HepG2 (cell line): ENCODE data around the gene NELFB. TPM values are rescaled to one million over a fixed set of nuclear protein-coding genes. Genes with fewer than 3 reads are reported as not detected.

Experiments used
- ATAC-seq: fragments of 200-7000 bp; cut with Tn5 transposase; 3 replicates; pipeline ENCODE4 v1.9.1; 2020; ENCODE audit warnings: mild to moderate bottlenecking, moderate library complexity
- BruUV-seq: library from RNA; stranded (reverse); fragments of 400-500 nt; replicated peaks from 2 replicates; lab custom pipeline; 2021; lab: Mats Ljungman, UMichigan
- CTCF ChIA-PET: fragments of 300-600 bp; formaldehyde crosslinking; extraction: SDS; loops from one replicate; lab custom pipeline; 2021; ENCODE audit warnings: low total read pairs, inconsistent platforms, low intra/inter-chr PET ratio; lab: Yijun Ruan, JAX
- POLR2A ChIA-PET: fragments of 350-600 bp; sonication (Branson Sonifier 250); formaldehyde crosslinking; loops from one replicate; lab custom pipeline; 2020; ENCODE audit warnings: antibody characterized with exemption, inconsistent platforms; lab: Yijun Ruan, JAX
- DNase-seq: peaks from one replicate; pipeline ENCODE4 v3.0.0-alpha.2; 2015; ENCODE audit warnings: low spot score
- FAIRE-seq: peaks from 3 replicates; lab custom pipeline; 2011; peaks lifted over from hg19 to GRCh38; lab: Jason Lieb, UNC
- H2AFZ ChIP-seq: one replicate; pipeline ENCODE4 v1.6.1; 2011; ENCODE audit warnings: low read length, inconsistent platforms
- H3K27ac ChIP-seq: fragments of 300-600 bp; 3 replicates; pipeline ENCODE4 v1.8.0; 2011; ENCODE audit warnings: mixed run types, mild to moderate bottlenecking, mixed read lengths, low read length, inconsistent platforms; ENCODE audit not compliant: insufficient read depth; ENCODE audit errors: extremely low read length
- H3K27me3 ChIP-seq, 2 experiments: fragments of 200-600 bp in 1 of 2; 2 replicates in 1 of 2; 3 replicates in 1 of 2; pipeline versions ENCODE4 v1.6.0 to v1.8.0; 2011; ENCODE audit warnings: low read length in 2 of 2, mild to moderate bottlenecking in 2 of 2, moderate library complexity in 2 of 2, inconsistent platforms in 1 of 2; ENCODE audit not compliant: insufficient read depth in 2 of 2, control insufficient read depth in 1 of 2
- H3K36me3 ChIP-seq, 2 experiments: fragments of 200-600 bp in 1 of 2; replicated peaks in 1 of 2; 2 replicates in 1 of 2; 3 replicates in 1 of 2; pipeline versions ENCODE4 v1.5.1 to v1.8.0; 2011; ENCODE audit warnings: low read length in 2 of 2, inconsistent platforms in 1 of 2; ENCODE audit not compliant: insufficient read depth in 2 of 2, control insufficient read depth in 1 of 2
- H3K4me1 ChIP-seq: 2 replicates; pipeline ENCODE4 v1.5.1; 2012; ENCODE audit warnings: low read length, inconsistent platforms; ENCODE audit not compliant: insufficient read depth
- H3K4me2 ChIP-seq: 2 replicates; pipeline ENCODE4 v1.6.0; 2011; ENCODE audit warnings: low read depth, low read length, inconsistent platforms
- H3K4me3 ChIP-seq, 3 experiments: fragments of 200-600 bp in 1 of 3; sonication (generic), shearing (Covaris generic) in 1 of 3; replicated peaks in 1 of 3; 2 replicates each; pipeline ENCODE4 v1.5.1; 2011 to 2016; ENCODE audit warnings: low read length in 3 of 3, inconsistent platforms in 2 of 3, low read depth in 2 of 3, mild to moderate bottlenecking in 2 of 3, control low read depth in 1 of 3, mixed read lengths in 1 of 3; ENCODE audit not compliant: insufficient read depth in 1 of 3
- H3K79me2 ChIP-seq: one replicate; pipeline ENCODE4 v1.6.1; 2011; ENCODE audit warnings: low read length, inconsistent platforms; ENCODE audit not compliant: insufficient read depth
- H3K9ac ChIP-seq: 2 replicates; pipeline ENCODE4 v1.6.0; 2011; ENCODE audit warnings: mild to moderate bottlenecking, low read depth, low read length, inconsistent platforms; ENCODE audit not compliant: insufficient read depth
- H3K9me3 ChIP-seq: 2 replicates; pipeline ENCODE4 v1.5.1; 2012; ENCODE audit warnings: mild to moderate bottlenecking, low read length
- H4K20me1 ChIP-seq: 2 replicates; pipeline ENCODE4 v1.6.0; 2011; ENCODE audit warnings: inconsistent platforms, mild to moderate bottlenecking, low read length, moderate library complexity; ENCODE audit not compliant: insufficient read depth
- AGO2 ChIP-seq: fragments of 200-400 bp; formaldehyde crosslinking; optimal IDR thresholded peaks from 2 replicates; pipeline ENCODE3; 2017; ENCODE audit warnings: mild to moderate bottlenecking, low read depth, low read length, moderate library complexity
- HNRNPL ChIP-seq: fragments of 200-400 bp; formaldehyde crosslinking; IDR thresholded peaks from 2 replicates; pipeline ENCODE4 v1.6.1; 2017; ENCODE audit warnings: mild to moderate bottlenecking, low read depth, low read length
- WGBS: methylation state at CpG from one replicate; pipeline ENCODE4 v1.1.6; 2017; ENCODE audit warnings: low lambda C conversion rate; 5-methylcytosine and 5-hydroxymethylcytosine counted together
- in situ Hi-C: cut with HindIII; loops from 2 replicates; pipeline ENCODE4 v1.10.0; 2017; ENCODE audit warnings: low pct_unique_long_range_greater_than_20kb; ENCODE audit not compliant: extremely low pct_ligation_motif_present
- intact Hi-C: fragments of 100-400 bp; cut with micrococcal nuclease; formaldehyde crosslinking; loops from one replicate; pipeline ENCODE4 v1.10.0; 2022; ENCODE audit not compliant: unreplicated experiment
- polyA plus RNA-seq, 8 experiments: library from polyadenylated mRNA; depleted of rRNA in 3 of 8; stranded (reverse) in 7 of 8; unstranded in 1 of 8; fragments of >200 nt; fragmentation: Illumina TruSeq in 4 of 8; extraction: Trizol in 4 of 8; gene quantifications; 2 replicates each; pipeline versions ENCODE4 v1.2.1 to v1.2.3, GENCODE V29; 2011 to 2016; ENCODE audit warnings: low read depth in 4 of 8, missing spikeins in 1 of 8, mixed read lengths in 1 of 8; ENCODE audit not compliant: insufficient read depth in 1 of 8
- total RNA-seq, 5 experiments: library from RNA; depleted of rRNA; stranded (reverse); fragments of >200 nt; fragmentation: Illumina TruSeq; extraction: Trizol; gene quantifications; 2 replicates each; pipeline ENCODE4 v1.2.3, GENCODE V29; 2016; ENCODE audit warnings: low read depth in 1 of 5
- TF ChIP-seq, protein P1 (sequence below): IDR thresholded peaks from 2 replicates; pipeline ENCODE4 v1.6.1; 2016; ENCODE audit warnings: mild to moderate bottlenecking
- TF ChIP-seq, protein P2 (sequence below): sonication (generic); formaldehyde crosslinking; IDR thresholded peaks from 2 replicates; pipeline ENCODE4 v1.8.1; 2023; ENCODE audit warnings: missing genetic modification reagents, inconsistent platforms, borderline replicate concordance
- TF ChIP-seq, protein P3 (sequence below): sonication (generic); formaldehyde crosslinking; IDR thresholded peaks from 2 replicates; pipeline ENCODE4 v1.5.0; 2020; ENCODE audit warnings: mild to moderate bottlenecking, missing genetic modification reagents, moderate library complexity

Gene NELFB
- total and polyA plus RNA-seq, 2 of the 13 experiments (the other 11 are each of a cell fraction or from before 2014, with no cell fraction given), result 26.5 to 45.8 TPM

DNA sequence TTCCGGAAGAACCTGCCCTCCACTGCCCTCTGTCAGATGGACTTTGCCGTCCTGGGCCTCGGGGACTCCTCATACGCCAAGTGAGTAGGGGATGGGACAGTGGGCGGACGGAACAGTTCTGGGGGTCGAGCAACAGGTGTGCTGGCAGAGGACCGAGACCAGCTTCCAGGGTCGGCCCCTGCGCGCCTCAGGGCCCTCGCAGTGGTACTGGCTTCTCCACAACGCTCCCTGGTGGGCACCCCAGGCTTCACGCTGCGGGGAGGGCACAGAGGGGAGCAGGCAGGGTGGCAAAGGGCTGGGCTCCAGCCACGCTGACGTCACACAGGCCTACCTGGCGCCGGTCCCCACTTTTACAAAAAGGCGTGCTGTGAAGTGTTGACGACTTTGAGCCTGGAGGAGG is 42.6 kb upstream of the NELFB start:
- Histone ChIP-seq H3K4me2 (no peak overlapping the region), H3K4me3 (no peak overlapping the region), H3K27ac (no peak overlapping the region), H3K9me3 (no peaks in the 10 kb centered on the region), H4K20me1 (no peaks in the 10 kb centered on the region), H3K9ac (no peak overlapping the region), H2AFZ (no peak overlapping the region), H3K79me2 (no peaks in the 10 kb centered on the region), H3K27me3 (no peaks in the 10 kb centered on the region), H3K4me1 (peaks cover 7% of the 10 kb centered on the region; the same call in 1 of the 2 replicates), H3K36me3 (no peaks in the 10 kb centered on the region; a peak in 1 of 5 replicates)
- in situ Hi-C loops, result no loop called here
- ATAC-seq (no peak), DNase-seq (no peak), FAIRE-seq (no peak)
- CTCF ChIA-PET, result no interaction called here
- POLR2A ChIA-PET, result no interaction called here
- BruUV-seq, result no TSS peak
- intact Hi-C loops, result no loop called here
- TF ChIP-seq, protein P1, sequence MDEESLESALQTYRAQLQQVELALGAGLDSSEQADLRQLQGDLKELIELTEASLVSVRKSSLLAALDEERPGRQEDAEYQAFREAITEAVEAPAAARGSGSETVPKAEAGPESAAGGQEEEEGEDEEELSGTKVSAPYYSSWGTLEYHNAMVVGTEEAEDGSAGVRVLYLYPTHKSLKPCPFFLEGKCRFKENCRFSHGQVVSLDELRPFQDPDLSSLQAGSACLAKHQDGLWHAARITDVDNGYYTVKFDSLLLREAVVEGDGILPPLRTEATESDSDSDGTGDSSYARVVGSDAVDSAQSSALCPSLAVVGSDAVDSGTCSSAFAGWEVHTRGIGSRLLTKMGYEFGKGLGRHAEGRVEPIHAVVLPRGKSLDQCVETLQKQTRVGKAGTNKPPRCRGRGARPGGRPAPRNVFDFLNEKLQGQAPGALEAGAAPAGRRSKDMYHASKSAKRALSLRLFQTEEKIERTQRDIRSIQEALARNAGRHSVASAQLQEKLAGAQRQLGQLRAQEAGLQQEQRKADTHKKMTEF (CRISPR knock-in tag), result no peak
- TF ChIP-seq, protein P2, sequence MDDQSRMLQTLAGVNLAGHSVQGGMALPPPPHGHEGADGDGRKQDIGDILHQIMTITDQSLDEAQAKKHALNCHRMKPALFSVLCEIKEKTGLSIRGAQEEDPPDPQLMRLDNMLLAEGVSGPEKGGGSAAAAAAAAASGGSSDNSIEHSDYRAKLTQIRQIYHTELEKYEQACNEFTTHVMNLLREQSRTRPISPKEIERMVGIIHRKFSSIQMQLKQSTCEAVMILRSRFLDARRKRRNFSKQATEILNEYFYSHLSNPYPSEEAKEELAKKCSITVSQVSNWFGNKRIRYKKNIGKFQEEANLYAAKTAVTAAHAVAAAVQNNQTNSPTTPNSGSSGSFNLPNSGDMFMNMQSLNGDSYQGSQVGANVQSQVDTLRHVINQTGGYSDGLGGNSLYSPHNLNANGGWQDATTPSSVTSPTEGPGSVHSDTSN, result no peak
- TF ChIP-seq, protein P3, sequence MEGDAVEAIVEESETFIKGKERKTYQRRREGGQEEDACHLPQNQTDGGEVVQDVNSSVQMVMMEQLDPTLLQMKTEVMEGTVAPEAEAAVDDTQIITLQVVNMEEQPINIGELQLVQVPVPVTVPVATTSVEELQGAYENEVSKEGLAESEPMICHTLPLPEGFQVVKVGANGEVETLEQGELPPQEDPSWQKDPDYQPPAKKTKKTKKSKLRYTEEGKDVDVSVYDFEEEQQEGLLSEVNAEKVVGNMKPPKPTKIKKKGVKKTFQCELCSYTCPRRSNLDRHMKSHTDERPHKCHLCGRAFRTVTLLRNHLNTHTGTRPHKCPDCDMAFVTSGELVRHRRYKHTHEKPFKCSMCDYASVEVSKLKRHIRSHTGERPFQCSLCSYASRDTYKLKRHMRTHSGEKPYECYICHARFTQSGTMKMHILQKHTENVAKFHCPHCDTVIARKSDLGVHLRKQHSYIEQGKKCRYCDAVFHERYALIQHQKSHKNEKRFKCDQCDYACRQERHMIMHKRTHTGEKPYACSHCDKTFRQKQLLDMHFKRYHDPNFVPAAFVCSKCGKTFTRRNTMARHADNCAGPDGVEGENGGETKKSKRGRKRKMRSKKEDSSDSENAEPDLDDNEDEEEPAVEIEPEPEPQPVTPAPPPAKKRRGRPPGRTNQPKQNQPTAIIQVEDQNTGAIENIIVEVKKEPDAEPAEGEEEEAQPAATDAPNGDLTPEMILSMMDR (CRISPR knock-in tag), result peak; percentile 22; the same call in 1 of the 2 replicates
- peak; percentile 0 for TF ChIP-seq AGO2
- TF ChIP-seq HNRNPL, result 0 out of 2 replicates have a peak, but pooled peaks have one; percentile 74
- 92% methylated on average over 12 of the region's 21 CpGs for WGBS
